ENCODE measurements around the gene CKAP2L.

DNA sequence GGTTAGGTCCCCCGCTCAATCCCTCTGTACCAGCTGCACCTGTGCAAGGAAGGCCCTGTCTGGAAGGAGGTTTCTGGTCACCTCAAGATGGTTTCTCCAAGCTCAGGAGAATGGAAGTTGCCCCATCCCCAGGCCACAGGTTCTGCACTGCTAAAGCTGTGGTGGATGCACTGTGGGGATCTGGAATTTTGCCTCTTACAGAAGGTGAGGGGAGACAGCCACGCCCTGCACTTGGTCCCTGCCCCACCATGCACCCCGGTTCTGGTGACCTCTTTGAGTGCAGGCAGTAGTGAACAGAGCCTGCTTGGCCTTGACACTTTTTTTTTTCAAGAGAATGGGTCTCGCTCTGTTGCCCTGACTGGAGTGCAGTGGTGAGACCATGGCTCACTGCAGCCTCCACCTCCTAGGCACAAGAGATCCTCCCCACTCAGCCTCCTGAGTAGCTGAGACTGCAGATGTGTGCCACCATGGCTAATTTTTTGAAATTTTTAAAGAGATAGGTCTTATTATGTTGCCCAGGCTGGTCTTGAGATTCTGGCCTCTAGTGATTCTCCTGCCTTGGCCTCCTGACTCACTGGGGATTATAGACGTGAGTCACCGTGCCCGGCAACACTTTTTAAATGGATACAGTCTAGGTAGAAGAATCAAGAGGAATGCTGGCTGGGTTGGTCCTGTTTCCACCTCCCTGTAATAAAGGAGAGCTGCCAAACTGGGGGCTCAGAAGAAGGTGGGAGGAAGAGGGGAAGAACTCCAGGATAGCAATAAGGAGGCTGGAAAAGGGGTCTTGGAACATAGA, 49.4 kb downstream of the CKAP2L start:
- TF ChIP-seq, protein P1, sequence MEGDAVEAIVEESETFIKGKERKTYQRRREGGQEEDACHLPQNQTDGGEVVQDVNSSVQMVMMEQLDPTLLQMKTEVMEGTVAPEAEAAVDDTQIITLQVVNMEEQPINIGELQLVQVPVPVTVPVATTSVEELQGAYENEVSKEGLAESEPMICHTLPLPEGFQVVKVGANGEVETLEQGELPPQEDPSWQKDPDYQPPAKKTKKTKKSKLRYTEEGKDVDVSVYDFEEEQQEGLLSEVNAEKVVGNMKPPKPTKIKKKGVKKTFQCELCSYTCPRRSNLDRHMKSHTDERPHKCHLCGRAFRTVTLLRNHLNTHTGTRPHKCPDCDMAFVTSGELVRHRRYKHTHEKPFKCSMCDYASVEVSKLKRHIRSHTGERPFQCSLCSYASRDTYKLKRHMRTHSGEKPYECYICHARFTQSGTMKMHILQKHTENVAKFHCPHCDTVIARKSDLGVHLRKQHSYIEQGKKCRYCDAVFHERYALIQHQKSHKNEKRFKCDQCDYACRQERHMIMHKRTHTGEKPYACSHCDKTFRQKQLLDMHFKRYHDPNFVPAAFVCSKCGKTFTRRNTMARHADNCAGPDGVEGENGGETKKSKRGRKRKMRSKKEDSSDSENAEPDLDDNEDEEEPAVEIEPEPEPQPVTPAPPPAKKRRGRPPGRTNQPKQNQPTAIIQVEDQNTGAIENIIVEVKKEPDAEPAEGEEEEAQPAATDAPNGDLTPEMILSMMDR (IDR thresholded peaks at IDR 0.05 in 4 of 5, conservative IDR thresholded peaks at IDR 0.05 in 1 of 5), result no peak
- TF ChIP-seq POLR2A (IDR thresholded peaks at IDR 0.05), result no peak
